ENCODE results near the gene CDH15. TPM values are rescaled to one million over a fixed set of nuclear protein-coding genes. Genes with fewer than 3 reads are reported as not detected.

The CDH15 gene
- total and polyA plus RNA-seq, 2 of the 13 experiments (the other 11 are each of a cell fraction or from before 2014, with no cell fraction given), result 0.74 to 2.2 TPM

DNA sequence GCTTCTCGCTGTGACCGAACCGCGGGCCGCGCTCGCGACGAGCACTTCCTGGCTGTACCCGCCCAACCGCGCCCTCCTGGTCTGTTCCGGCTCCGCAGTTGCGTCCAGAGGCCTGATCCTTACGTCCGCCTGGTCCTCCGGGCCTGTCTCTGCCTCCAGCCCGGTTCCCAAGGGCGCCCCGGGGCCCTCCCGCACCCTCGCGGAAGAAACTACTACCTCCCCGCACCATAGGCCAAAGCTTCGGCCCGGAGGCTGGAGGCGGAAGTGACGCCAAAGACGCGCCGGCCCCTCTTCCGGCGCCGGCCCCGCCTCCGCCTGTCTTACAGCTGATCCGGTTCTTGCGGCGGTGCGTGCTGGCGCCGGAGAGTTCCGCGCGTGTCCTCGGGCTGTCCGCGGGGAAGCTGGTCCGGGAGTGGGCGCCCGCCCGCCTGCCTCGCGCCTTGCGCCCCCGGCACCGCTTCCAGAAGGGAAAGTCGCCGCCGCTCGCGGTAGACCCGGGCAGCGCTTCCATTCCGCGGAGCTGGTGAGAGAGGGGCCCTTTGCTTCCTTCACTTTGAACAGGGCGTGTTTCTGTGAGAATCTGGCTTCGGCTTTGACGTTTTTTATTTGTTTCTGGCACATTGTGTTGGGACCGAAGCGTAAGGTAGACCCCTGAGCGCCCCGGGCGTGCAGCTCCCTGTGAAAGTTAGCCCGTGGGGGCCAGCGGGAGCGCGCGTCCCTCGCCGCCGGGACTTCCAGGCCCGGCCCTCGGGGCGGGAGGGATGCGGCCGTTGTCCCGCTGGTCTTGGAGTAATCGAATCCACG lies 46.0 kb downstream of the CDH15 start, which contains the start of gene ZNF778 (continued):
- no peak; the same call in none of the 2 replicates for TF ChIP-seq ATAD3A (CRISPR knock-in tag; IDR thresholded peaks at IDR 0.05)
- peak; percentile 93 for TF ChIP-seq KLF9 (CRISPR knock-in tag; IDR thresholded peaks at IDR 0.05; ENCODE audit: low read depth)
- peak; percentile 80; the same call in 1 of the 2 replicates for TF ChIP-seq ZFP1 (CRISPR knock-in tag; IDR thresholded peaks at IDR 0.05)
- TF ChIP-seq MAF1 (CRISPR knock-in tag; IDR thresholded peaks at IDR 0.05; ENCODE audit: borderline replicate concordance), result peak; percentile 94
- peak; percentile 60 for TF ChIP-seq ARHGAP35 (CRISPR knock-in tag; IDR thresholded peaks at IDR 0.05; ENCODE audit: borderline replicate concordance)
- TF ChIP-seq, protein P1, sequence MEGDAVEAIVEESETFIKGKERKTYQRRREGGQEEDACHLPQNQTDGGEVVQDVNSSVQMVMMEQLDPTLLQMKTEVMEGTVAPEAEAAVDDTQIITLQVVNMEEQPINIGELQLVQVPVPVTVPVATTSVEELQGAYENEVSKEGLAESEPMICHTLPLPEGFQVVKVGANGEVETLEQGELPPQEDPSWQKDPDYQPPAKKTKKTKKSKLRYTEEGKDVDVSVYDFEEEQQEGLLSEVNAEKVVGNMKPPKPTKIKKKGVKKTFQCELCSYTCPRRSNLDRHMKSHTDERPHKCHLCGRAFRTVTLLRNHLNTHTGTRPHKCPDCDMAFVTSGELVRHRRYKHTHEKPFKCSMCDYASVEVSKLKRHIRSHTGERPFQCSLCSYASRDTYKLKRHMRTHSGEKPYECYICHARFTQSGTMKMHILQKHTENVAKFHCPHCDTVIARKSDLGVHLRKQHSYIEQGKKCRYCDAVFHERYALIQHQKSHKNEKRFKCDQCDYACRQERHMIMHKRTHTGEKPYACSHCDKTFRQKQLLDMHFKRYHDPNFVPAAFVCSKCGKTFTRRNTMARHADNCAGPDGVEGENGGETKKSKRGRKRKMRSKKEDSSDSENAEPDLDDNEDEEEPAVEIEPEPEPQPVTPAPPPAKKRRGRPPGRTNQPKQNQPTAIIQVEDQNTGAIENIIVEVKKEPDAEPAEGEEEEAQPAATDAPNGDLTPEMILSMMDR (CRISPR knock-in tag; IDR thresholded peaks at IDR 0.05), result peak; percentile 24
- TF ChIP-seq MATR3 (CRISPR knock-in tag; IDR thresholded peaks at IDR 0.05), result no peak
- peak; percentile 91 for TF ChIP-seq ZNF124 (CRISPR knock-in tag; IDR thresholded peaks at IDR 0.05)
- no peak for TF ChIP-seq ATF4 (CRISPR knock-in tag; IDR thresholded peaks at IDR 0.05)
- TF ChIP-seq SMAD1 (CRISPR knock-in tag; IDR thresholded peaks at IDR 0.05; ENCODE audit: borderline replicate concordance, low read depth), result 0 out of 2 replicates have a peak, but pooled peaks have one; percentile 44
- TF ChIP-seq ZBTB8A (CRISPR knock-in tag; IDR thresholded peaks at IDR 0.05; ENCODE audit: borderline replicate concordance, low read depth), result no peak
- TF ChIP-seq, protein P2, sequence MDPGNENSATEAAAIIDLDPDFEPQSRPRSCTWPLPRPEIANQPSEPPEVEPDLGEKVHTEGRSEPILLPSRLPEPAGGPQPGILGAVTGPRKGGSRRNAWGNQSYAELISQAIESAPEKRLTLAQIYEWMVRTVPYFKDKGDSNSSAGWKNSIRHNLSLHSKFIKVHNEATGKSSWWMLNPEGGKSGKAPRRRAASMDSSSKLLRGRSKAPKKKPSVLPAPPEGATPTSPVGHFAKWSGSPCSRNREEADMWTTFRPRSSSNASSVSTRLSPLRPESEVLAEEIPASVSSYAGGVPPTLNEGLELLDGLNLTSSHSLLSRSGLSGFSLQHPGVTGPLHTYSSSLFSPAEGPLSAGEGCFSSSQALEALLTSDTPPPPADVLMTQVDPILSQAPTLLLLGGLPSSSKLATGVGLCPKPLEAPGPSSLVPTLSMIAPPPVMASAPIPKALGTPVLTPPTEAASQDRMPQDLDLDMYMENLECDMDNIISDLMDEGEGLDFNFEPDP (CRISPR knock-in tag; conservative IDR thresholded peaks at IDR 0.05), result no peak
- TF ChIP-seq KDM5B (CRISPR knock-in tag; IDR thresholded peaks at IDR 0.05; ENCODE audit: borderline replicate concordance), result peak; percentile 96; the same call in 1 of the 2 replicates
- peak; percentile 52 for TF ChIP-seq NFYB (CRISPR knock-in tag; IDR thresholded peaks at IDR 0.05)
- TF ChIP-seq, protein P3, sequence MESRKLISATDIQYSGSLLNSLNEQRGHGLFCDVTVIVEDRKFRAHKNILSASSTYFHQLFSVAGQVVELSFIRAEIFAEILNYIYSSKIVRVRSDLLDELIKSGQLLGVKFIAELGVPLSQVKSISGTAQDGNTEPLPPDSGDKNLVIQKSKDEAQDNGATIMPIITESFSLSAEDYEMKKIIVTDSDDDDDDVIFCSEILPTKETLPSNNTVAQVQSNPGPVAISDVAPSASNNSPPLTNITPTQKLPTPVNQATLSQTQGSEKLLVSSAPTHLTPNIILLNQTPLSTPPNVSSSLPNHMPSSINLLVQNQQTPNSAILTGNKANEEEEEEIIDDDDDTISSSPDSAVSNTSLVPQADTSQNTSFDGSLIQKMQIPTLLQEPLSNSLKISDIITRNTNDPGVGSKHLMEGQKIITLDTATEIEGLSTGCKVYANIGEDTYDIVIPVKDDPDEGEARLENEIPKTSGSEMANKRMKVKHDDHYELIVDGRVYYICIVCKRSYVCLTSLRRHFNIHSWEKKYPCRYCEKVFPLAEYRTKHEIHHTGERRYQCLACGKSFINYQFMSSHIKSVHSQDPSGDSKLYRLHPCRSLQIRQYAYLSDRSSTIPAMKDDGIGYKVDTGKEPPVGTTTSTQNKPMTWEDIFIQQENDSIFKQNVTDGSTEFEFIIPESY (CRISPR knock-in tag; IDR thresholded peaks at IDR 0.05), result 0 out of 2 replicates have a peak, but pooled peaks have one; percentile 8
- TF ChIP-seq ZNF570 (CRISPR knock-in tag; IDR thresholded peaks at IDR 0.05; ENCODE audit: borderline replicate concordance), result no peak; the same call in 1 of the 2 replicates
- TF ChIP-seq ZNF629 (CRISPR knock-in tag; conservative IDR thresholded peaks at IDR 0.05), result no peak; the same call in 1 of the 2 replicates
- TF ChIP-seq ZNF775 (CRISPR knock-in tag; IDR thresholded peaks at IDR 0.05; ENCODE audit: borderline replicate concordance), result no peak; the same call in 1 of the 2 replicates
- TF ChIP-seq ZNF879 (CRISPR knock-in tag; IDR thresholded peaks at IDR 0.05), result peak; percentile 91
- TF ChIP-seq FIP1L1 (IDR thresholded peaks at IDR 0.05; ENCODE audit: borderline replicate concordance, insufficient read depth, low read depth, low read length), result 0 out of 2 replicates have a peak, but pooled peaks have one; percentile 47
- TF ChIP-seq, protein P4, sequence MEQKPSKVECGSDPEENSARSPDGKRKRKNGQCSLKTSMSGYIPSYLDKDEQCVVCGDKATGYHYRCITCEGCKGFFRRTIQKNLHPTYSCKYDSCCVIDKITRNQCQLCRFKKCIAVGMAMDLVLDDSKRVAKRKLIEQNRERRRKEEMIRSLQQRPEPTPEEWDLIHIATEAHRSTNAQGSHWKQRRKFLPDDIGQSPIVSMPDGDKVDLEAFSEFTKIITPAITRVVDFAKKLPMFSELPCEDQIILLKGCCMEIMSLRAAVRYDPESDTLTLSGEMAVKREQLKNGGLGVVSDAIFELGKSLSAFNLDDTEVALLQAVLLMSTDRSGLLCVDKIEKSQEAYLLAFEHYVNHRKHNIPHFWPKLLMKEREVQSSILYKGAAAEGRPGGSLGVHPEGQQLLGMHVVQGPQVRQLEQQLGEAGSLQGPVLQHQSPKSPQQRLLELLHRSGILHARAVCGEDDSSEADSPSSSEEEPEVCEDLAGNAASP (CRISPR knock-in tag; IDR thresholded peaks at IDR 0.05; ENCODE audit: borderline replicate concordance), result peak; percentile 51; the same call in 1 of the 2 replicates
